GM19463 (cell line): ENCODE data around the gene MIP.
"Not testable (repeated sequence)": the region's sequence is repeated elsewhere in the genome, so short reads cannot be mapped to it uniquely, and the experiment has no call there.

ENCODE experiments used
- ATAC-seq: cut with Tn5 transposase; IDR thresholded peaks from one replicate; pipeline ENCODE4 v1.9.1; 2021; ENCODE audit warnings: mild to moderate bottlenecking, moderate library complexity; ENCODE audit not compliant: unreplicated experiment

MIP gene

DNA sequence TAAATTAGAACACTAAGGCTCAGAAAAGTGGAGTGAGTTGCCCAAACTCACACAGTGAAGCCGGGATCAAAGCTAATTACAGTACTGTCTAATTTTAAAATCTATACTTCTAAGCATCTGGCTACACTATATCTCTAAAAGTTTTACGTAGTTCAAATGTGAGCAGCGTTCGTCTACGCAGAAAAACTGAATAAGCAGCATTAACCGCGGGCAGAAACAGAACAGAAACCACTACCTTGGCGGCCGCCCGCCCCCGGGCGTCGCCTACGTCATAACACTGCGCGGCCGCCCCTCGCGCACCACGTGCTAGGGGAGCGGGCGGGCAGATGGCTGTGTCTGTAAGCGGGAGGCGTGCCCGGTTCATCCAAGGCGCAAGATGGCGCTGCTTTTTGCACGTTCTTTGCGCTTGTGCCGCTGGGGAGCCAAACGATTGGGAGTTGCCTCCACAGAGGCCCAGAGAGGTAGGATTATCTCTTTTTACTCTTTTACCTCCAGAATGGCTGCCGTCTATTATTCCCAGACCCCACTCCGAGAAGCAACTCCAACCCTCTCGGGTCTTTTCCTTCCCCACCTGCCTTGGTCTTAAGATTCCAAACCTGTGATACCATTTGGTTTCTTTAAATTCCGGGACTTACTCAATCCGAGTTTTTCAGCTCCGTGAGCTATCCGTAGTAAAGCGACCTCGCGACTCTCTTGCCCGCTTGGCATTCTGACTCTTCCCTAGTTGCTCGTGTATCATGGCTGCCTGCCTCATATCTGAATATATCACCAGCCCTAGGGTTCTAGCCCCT is 14.0 kb upstream of the MIP start, which contains the start of gene SPRYD4:
TSS of gene SPRYD4 (plus strand) at position 363 of the 791 bp plus-strand sequence. CDS start at position 377, 14 bp downstream.
- peak; percentile 94 for ATAC-seq

DNA sequence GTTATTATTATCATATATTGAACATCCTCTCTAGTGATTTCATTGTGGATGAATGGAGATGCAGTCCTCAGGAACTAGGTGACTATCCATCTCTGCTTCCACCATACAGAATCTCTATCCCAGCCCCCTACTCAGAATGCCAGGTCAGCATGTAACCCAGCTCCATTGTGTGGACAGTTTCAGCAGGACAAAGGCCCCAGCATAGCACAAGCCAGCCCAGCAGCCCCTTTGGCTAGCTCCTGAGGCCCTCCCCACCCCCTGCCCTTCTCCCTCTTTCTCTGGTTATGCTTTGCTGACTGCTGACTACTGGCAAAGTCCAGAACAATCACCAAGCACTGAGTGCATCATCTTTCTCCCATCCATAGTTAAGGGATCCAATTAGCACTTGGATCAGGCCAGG is 8.1 kb upstream of the MIP start:
- ATAC-seq: no peak

DNA sequence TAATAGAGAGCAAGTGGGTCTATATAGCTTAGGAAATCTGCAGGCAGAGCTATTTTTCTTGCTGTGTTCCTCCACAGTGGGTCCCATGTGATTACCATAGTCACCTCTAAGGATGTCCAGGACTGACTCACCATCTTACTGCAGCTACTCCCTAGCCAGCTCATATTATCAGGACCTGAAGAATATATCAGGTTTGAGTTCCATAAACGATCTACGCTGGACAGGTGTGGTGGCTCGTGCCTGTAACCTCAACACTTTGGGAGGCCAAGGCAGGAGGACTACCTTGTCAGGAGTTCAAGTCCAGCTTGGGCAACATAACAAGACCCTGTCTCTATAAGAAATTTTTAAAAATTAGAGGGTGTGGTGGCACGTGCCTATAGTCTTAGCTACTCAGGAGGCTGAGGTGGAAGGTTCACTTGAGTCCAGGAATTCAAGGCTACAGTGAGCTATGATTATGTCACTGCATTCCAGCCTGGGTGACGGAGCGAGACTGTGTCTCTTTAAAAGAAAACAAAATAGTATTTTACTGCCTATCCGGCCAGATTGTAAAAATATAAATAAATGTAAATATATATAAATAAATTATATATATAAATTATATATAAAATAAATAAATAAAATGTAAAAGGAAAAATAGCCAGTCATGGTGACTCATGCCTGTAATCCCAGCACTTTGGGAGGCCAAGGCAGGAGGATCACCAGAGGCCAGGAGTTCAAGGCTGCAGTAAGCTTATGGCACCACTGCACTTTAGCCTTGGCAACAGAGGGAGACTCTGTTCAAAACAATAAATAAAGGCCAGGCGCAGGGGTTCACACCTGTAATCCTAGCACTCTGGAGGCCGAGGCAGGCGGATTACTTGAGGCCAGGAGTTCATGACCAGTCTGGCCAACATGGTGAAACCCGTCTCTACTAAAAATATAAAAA is 7.0 kb upstream of the MIP start:
- ATAC-seq: no peak

- no peak for ATAC-seq
These were observed 3.4 kb upstream of the MIP start for GRCh38 chr12:56457817-56458216.

DNA sequence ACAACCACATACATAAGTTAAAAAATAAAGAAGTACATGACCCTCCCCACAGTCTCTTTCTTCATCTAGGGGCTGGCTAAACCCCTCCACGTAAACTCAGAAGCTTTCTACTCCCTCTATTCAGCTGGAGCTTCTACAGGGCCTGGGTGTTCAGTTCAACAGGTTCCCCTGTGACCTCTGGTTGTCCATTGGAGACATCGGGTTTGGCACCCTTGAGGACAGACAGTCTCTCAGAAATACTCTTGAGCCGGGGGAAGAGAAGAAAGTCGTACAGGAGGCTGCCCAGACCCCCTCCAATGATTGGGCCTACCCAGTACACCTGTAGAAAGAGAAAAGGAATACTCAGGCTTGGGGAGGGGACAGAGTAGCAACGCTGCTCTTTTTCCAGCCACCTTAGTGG is 3.3 kb downstream of the MIP start:
- ATAC-seq: no peak

DNA sequence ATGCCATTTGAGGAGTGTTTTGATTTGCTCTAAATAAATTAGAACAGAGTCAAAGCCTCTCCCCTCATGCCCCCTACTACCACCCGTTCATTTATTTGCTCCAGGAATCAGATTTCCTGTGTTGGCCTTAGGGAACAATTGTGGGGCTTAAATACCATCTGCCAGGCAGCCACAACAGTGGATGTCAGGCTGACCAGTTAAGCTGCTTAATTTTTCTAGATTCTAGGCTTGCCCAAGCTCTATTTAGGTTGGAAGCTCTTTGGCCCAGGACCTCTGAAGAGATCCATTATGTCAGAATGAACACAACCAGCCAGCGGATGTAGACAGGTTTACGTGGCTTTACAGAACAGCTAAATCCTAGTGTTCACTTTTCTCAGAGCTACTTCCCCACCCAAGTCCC is 4.2 kb downstream of the MIP start:
- no peak for ATAC-seq

DNA sequence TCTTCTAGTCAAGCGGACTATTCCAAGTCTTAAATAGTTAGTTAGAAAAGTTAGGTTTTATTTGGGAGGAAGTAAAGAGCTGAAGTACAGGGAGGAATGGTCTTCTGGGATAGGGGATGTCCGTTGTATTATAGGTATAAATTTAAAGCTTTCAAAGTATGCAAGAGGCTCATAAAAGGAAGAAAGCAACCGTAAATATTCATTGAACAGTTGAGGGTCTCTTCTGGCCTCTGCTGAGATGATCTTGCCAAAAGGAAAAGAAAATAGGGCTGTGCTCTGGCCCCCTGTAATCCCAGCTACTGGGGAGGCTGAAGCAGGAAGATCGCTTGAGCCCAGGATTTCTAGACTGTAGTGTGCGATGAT is 4.9 kb downstream of the MIP start:
- ATAC-seq: no peak

DNA sequence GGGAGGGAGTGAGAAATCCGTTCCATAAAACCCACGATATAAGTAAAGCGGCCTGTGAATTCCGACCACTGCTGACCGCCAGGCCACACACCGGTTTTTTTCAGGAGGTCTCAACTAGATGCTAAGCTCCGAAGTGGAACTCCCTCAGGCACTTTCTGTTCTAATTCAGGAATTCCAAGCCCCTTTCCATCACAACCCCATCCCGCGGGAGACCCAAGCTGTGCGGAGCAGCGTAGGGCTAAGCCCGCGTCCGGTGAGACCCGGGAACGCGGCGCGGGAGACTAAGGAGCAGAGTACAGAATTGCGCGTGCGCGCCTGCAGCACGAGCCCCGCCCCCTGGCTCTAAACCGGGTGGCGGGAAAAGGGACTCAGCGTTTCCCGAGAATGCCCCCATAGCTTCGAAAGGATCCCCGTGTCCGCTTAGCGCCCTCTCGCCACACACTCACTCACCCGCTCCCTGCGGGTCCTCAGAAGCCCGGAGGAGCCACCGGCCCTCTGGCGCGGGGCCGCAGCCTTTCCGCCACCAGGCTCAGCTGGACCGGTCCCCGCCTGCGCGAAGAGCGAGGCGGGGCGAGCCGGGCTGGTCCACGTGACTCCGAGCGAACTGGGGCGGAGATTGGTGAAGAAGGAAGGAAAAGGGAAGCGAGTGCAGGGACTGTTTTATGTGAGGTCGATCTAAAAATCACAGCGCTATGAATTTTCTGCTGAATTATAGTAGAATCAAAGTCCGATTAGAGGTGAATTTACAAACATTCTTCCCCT is 5.4 kb downstream of the MIP start, which contains the start of gene TIMELESS:
TSS of gene TIMELESS (minus strand) at position 567 of the 762 bp plus-strand sequence. CDS start 15,256 bp downstream, outside the sequence.
- ATAC-seq: peak; percentile 96

- not testable (repeated sequence) for ATAC-seq
These were observed 11.2 kb downstream of the MIP start for GRCh38 chr12:56443208-56443607.

- ATAC-seq: no peak
These were observed 16.9 kb downstream of the MIP start for GRCh38 chr12:56437430-56438176.

DNA sequence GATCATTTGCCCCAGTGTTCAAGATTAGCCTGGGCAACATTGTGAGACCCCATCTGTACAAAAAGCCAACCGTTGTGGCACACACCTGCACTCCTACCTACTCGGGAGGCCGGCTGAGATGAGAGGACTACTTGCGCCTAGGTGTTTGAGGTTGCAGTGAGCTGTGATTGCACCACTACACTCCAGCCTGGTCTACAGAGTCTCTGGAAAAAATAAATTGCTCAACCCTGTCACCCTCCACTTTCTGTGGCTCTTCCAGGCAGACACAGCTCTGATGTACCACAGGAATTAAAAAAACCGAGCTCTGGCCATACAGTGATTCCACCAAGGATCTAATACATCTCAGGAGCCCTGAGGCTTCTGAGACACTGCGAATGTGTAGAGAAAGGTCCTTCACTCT is 19.6 kb downstream of the MIP start:
- no peak for ATAC-seq

DNA sequence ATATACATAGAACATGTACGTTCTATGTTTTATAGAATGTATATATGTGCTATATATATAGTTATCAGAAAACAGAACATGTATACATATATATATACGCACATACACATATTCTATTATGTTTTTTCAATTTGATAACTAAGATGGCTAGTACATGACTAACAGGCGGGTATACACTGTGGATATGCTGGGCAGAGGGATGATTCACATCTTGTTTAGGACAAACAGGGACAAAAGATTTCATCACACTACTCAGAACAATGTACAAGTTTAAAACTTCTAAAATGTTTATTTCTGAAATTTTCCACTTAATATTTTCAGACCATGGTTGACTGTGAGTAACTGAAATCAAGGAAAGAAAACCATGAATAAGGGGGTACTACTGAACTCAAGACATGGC is 22.6 kb downstream of the MIP start:
- ATAC-seq: no peak

DNA sequence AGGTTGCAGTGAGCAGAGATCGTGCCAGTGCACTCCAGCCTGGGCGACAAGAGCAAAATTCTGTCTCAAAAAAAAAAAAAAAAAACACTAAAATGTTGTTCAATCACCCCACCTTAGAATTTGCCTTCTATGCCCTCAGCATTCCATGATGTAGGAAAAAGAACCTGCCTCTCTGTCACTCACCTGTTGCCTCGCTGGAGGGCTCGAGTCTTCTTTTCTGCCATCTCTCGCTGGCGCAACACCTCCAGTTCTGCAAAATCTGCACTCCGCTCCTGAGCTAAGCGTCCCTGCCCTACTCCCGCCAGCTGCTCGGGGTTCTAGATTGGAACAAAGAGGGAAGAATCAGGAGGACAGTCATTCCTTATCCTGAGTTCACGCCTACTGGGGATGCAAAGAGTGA is 23.2 kb downstream of the MIP start:
- no peak for ATAC-seq

DNA sequence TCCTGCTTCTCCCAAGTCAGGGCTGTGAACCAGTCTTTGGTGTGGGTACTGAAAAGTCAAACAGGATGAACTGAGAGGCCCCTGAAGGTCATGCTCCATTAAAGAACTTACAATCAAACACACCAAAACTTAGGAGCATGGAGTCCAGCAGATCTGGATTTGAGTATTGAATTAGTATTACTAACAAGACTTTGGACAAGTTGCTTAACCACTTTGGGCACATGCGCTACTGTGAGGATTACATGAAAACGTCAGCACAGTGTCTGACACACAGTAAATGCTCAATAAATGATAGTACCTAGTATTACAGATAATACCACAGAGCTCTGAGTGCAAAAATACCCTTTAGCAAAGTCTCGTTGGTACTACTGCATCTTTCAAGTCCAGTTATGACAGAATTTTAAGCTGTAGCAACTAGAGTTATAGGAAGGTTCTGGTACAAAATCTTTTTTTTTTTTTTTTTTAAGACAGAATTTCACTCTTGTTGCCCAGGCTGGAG is 28.5 kb downstream of the MIP start:
- ATAC-seq: no peak

GRCh38 chr12:56425193-56425592 is 29.3 kb downstream of the MIP start:
- no peak for ATAC-seq

- no peak for ATAC-seq
These were observed 34.0 kb downstream of the MIP start for GRCh38 chr12:56420411-56420810.

- no peak for ATAC-seq
These were observed 36.7 kb downstream of the MIP start for GRCh38 chr12:56417739-56418138.

DNA sequence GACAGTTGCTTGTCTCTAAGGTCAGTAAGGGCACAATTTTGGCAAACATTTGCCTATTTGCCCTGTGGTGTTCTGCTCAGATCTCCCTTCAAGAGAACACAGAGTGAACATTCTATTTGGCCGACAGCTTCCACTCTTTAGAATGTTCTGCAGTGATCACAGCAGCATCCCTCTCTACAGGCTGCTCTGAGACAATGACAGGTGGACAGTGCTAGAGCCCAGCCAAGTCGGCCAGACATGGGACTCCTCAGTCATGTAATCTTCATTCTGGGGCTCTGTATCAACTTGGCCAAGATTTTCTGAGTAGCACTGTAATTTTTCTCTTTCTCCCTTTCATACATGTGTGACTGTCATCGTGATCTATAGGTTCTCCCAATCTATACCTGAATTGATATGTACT is 40.1 kb downstream of the MIP start:
- ATAC-seq: no peak

- ATAC-seq: no peak
These were observed 41.1 kb downstream of the MIP start for GRCh38 chr12:56413392-56413791.
